Measurements from ENCODE around the gene PLXDC1.

- TF ChIP-seq EZH2phosphoT487 (IDR thresholded peaks at IDR 0.05; ENCODE audit: borderline replicate concordance, low read length) (no peak), CTCF (IDR thresholded peaks at IDR 0.05; ENCODE audit: low read depth, low read length, poor library complexity, severe bottlenecking) (peak; percentile 56)
These were observed 43.5 kb downstream of the PLXDC1 start for GRCh38 chr17:39107973-39108372.
